HG03025 (cell line): ENCODE data around the gene ZBTB16.

Experiments used
- ATAC-seq: cut with Tn5 transposase; IDR thresholded peaks from one replicate; pipeline ENCODE4 v1.9.1; 2021; ENCODE audit warnings: mild to moderate bottlenecking, moderate library complexity; ENCODE audit not compliant: unreplicated experiment, low FRiP score

The ZBTB16 gene

DNA sequence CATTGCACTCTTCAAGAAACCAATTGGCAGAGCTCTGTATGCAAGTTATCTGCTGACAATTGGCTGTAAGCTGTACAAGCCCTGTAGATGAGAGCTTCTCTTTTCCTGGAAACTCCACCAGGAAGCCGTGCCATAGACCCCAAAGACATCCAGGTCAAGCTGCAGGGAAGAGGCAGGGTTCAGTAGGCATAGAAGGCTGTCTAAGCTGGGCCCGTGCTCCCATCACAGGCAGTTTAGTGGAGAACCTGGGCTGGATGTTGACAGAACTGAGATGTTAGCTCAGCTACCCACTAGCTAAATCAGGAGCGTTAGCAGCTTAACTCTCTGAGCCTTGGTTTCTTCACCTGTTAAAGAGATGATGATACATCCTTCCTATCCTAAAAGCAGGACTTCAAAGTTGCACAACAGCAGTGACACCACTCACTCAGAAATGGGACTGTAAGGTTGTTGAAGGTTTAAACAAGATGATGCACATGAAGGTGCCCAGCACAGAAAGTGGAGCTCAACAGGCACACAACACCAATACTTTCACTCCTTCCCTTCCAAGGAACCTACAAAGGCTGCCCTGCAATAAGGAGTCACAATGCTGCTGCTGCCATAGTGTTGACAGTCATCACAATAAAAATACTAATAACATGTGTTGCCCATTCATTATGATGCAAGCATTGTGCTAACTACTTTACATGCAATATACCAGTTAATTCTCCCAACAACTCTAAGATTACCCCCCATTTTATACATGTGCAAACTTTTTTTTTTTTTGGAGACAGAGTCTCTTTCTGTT, 115.4 kb downstream of the ZBTB16 start:
- ATAC-seq: no peak

GRCh38 chr11:114175706-114176105, 116.2 kb downstream of the ZBTB16 start:
- ATAC-seq: no peak

GRCh38 chr11:114176321-114176720, 116.8 kb downstream of the ZBTB16 start:
- ATAC-seq: no peak

- no peak for ATAC-seq
Measured at GRCh38 chr11:114178656-114179055, 119.1 kb downstream of the ZBTB16 start.

DNA sequence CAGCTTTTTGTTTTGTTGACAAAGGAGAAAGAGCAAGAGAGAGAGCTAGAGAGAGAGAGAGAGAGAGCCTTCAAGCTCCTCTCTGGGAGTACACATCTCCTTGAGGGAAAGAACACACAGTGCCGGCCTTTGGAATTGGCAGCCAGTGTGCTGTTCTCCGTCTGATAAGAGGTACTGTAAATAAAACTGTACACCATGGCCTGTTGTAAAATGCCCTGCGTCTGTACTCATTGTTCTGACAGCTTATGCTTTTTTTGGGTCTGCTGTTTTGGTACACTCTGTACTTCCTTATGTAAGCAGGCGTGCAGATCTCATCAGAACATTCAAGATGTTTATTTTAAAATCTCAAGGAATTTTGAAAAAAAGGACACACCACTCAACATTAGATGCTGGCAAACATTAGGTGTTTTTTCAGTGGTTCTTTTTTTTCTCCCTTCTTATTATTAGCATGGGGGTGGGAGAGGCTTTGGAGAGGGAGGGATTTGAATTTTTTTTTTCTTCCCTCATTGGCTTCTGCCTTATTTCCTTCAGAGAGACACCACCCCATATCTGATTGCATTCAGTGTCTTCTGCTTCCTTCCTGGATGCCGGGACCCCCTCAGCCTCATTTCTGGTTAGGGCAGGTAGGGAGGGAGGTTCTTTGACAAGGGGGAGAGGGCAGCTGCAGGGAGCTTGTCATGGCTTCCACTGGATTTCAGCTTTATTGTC, 119.9 kb downstream of the ZBTB16 start:
- no peak for ATAC-seq

GRCh38 chr11:114180301-114181055, 121.0 kb downstream of the ZBTB16 start:
- no peak for ATAC-seq

DNA sequence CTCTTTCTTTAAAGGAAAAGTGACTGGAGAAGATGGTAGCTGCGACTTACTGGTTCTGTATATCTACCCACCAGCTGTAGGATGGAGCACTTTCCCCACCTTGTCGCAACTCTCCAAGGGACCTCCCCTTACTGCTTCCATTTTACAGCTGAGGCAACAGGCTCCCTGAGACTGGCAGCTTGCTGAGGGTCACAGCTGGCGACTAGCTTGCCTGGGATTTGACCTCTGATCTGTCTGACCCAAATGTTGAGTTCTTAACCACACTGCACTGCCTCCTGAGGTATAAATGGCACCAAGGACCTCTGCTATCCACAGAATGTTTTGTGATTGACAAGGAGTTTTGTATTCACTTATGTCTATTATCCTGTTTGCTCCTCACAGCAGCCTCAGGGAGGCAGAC, 121.7 kb downstream of the ZBTB16 start:
- no peak for ATAC-seq

DNA sequence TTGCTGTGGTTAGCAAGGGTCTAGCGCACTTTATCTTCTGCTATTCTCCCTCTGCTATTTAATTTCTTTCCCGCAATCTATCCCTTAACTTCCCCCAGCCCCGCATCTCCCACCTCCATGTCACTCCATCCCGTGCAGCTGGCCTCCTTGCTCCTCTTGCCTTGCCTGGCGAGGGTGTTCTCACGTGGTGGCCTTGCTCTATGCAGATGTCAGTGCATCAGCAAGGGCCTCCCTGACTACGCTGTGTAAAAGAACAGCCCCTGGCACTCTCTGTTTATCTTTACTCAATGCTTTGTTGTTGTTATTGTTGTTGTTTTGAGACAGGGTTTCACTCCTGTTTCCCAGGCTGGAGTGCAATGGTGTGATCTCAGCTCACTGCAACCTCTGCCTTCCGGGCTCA, 122.2 kb downstream of the ZBTB16 start:
- no peak for ATAC-seq

DNA sequence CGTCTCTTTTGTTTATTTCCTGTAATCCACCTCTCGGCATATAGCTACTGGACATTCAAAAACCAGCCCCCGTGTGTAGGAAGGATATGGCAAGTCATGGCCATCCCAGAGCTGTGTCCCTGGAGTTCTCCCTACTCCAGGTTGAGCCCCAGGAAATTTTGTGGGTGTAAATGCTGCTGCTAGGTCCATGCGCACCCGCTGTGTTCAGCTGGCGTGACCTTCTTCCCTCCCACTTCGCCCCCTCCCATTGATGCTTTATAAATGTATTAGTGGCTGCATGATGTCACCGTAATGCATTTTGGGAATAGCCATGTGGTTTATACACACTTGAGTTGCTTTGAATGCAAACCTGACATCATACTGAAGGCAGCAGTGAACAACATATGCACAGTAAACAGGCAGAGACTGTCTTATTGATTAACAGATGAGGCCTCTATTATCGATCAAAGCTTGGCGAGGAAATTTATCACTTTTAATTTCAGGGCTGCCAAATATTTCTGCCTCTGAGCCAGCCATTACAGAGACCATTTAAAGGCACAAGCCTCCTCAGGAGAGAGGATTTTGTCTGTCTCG, 123.0 kb downstream of the ZBTB16 start:
- no peak for ATAC-seq

- ATAC-seq: no peak
Measured at GRCh38 chr11:114183044-114183511, 123.6 kb downstream of the ZBTB16 start.

GRCh38 chr11:114185436-114185835, 125.9 kb downstream of the ZBTB16 start:
- no peak for ATAC-seq

DNA sequence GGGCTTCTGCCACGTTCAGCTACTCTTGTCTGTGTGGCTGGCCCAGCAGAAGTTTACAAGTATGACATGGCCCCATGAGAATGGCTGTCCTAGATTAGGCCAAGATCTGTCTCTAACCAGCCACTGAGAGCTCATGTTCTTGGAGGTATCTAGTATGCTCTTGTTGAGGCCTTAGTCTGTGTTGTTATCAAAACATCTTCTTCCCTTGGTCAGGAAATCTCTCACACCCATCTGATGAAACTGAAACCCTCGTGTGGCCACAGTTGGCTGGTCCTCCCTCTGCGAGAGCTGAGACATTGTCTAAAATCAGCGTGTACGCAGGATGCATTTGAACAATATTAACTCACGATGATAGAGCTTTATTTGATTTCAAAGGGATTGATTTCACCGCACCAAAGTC, 127.7 kb downstream of the ZBTB16 start:
- ATAC-seq: no peak

GRCh38 chr11:114188851-114189570, 129.5 kb downstream of the ZBTB16 start:
- ATAC-seq: no peak

DNA sequence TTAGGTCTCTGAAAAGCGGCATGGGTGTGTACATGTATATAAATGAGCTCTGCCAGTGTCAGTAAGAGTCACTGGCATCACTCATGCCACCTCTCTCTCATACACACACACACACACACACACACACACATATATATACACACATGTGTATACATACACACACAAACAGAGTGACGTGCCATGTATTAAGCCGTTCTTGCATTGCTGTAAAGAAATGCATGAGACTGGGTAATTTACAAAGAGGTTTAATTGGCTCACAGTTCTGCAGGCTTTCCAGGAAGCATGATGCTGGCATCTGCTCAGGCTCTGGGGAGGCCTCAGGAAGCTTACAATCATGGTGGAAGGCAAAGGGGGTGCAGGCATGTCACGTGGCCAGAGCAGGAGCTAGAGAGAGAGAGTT, 131.1 kb downstream of the ZBTB16 start:
- ATAC-seq: no peak

DNA sequence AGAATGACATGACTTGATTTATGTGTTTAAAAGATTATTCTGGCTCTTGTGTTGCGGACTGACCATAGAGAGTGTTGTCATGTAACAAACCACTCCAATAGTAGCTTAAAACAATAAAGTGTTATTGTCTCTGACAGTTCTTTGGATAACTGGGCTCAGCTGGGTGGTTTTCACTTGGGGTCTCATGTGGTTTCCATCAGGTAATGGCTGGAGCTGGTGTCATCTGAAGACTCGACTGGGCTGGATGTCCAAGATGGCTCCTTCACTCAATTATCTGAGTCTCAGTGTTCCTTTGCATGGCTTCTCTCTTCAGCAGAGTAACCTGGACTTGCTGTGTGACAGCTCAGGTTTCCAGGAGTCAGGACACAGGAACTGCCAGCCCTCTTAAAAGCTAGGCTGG, 132.4 kb downstream of the ZBTB16 start:
- ATAC-seq: no peak

- no peak for ATAC-seq
Measured at GRCh38 chr11:114192841-114193389, 133.4 kb downstream of the ZBTB16 start.

GRCh38 chr11:114193730-114194679, 134.5 kb downstream of the ZBTB16 start:
- ATAC-seq: no peak

DNA sequence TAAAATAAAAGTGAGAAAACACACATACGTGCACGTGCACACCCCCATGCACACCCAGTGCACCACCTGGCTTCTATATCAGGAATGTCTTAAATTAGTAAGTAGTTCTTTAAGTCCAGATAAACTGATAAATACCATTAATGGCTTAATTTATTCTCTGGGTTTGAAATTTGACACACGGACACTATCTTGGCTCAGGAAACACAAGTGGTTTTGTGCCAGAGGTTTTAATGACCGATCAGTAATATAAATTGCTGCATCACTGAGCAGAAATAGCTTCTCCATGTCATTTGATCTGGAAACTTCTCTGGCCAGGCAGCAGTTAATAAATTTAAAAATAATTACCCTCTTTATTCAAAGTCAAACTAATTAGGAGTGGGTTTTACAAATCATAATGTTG, 135.2 kb downstream of the ZBTB16 start:
- no peak for ATAC-seq

GRCh38 chr11:114195151-114195550, 135.6 kb downstream of the ZBTB16 start:
- ATAC-seq: no peak
